Measurements from ENCODE around the gene GKAP1.

GKAP1 gene

GRCh38 chr9:83707768-83708514 is 109.6 kb downstream of the GKAP1 start, which contains the start of gene UBQLN1 (continued):
- TF ChIP-seq ATF2 (tag by site-specific recombination; IDR thresholded peaks at IDR 0.05; ENCODE audit: low read depth), result peak; percentile 98
- TF ChIP-seq ZBTB26 (tag by site-specific recombination; optimal IDR thresholded peaks at IDR 0.05), result peak; percentile 96
- TF ChIP-seq ZNF362 (tag by site-specific recombination; IDR thresholded peaks at IDR 0.05), result no peak
- peak; percentile 75; the same call in 1 of the 2 replicates for TF ChIP-seq KLF8 (tag by site-specific recombination; IDR thresholded peaks at IDR 0.05)
- TF ChIP-seq SP2 (tag by site-specific recombination; IDR thresholded peaks at IDR 0.05), result peak; percentile 51
- no peak for TF ChIP-seq ZNF664 (tag by site-specific recombination; IDR thresholded peaks at IDR 0.05)
- no peak for TF ChIP-seq ZNF670 (tag by site-specific recombination; IDR thresholded peaks at IDR 0.05; ENCODE audit: low read depth)
- TF ChIP-seq CTCF (tag by site-specific recombination; IDR thresholded peaks at IDR 0.05), result 0 out of 2 replicates have a peak, but pooled peaks have one; percentile 54
- no peak for TF ChIP-seq ZNF175 (tag by site-specific recombination; IDR thresholded peaks at IDR 0.05)
- no peak for TF ChIP-seq ZNF239 (tag by site-specific recombination; IDR thresholded peaks at IDR 0.05)
- TF ChIP-seq PATZ1 (tag by site-specific recombination; IDR thresholded peaks at IDR 0.05), result peak; percentile 16
- no peak for TF ChIP-seq SCRT1 (tag by site-specific recombination; IDR thresholded peaks at IDR 0.05; ENCODE audit: borderline replicate concordance)
- TF ChIP-seq ZNF350 (tag by site-specific recombination; IDR thresholded peaks at IDR 0.05), result no peak
- TF ChIP-seq ZNF639 (tag by site-specific recombination; IDR thresholded peaks at IDR 0.05), result peak; percentile 78; the same call in 1 of the 2 replicates
- TF ChIP-seq GLIS2 (tag by site-specific recombination; IDR thresholded peaks at IDR 0.05), result no peak
- TF ChIP-seq ZNF561 (tag by site-specific recombination; IDR thresholded peaks at IDR 0.05; ENCODE audit: borderline replicate concordance), result no peak
- TF ChIP-seq HOXD13 (CRISPR knock-in tag; IDR thresholded peaks at IDR 0.05; ENCODE audit: borderline replicate concordance), result no peak
- no peak for TF ChIP-seq ZNF791 (tag by site-specific recombination; IDR thresholded peaks at IDR 0.05)
- TF ChIP-seq ZNF837 (tag by site-specific recombination; IDR thresholded peaks at IDR 0.05), result no peak
- TF ChIP-seq AEBP2 (tag by site-specific recombination; IDR thresholded peaks at IDR 0.05; ENCODE audit: borderline replicate concordance), result no peak
- no peak for TF ChIP-seq ZNF449 (tag by site-specific recombination; IDR thresholded peaks at IDR 0.05)
- TF ChIP-seq ZBTB20 (tag by site-specific recombination; IDR thresholded peaks at IDR 0.05), result peak; percentile 95

Measured in HEK293 (cell line).